Measurements from ENCODE around the gene PPARG.

- TF ChIP-seq POLR2A (IDR thresholded peaks at IDR 0.05; ENCODE audit: low read depth, low read length) (no peak), POLR2AphosphoS5 (IDR thresholded peaks at IDR 0.05; ENCODE audit: low read depth, low read length) (no peak), TAF1 (IDR thresholded peaks at IDR 0.05; ENCODE audit: borderline replicate concordance, low read depth, low read length) (no peak)
Observed at GRCh38 chr3:12423918-12424630, 135.2 kb downstream of the PPARG start.
